Measurements from ENCODE around the gene GNG14. TPM values are rescaled to one million over a fixed set of nuclear protein-coding genes. Genes with fewer than 3 reads are reported as not detected.
A peak's percentile ranks its signal among the peaks of the same experiment; 100 is the strongest.

Gene GNG14
- total and polyA plus RNA-seq, 2 donors (not counting 1 experiment from before 2014, with no cell fraction given) = not detected

- POLR2A ChIA-PET = interaction anchor here (0.5 to 3.6 kb wide), 12 partner anchors 8 to 110 kb away, joined by 3 to 30 read pairs (median 8); partner anchors contain the start of genes DHPS, FBXW9, GET3 and JUNB
- peak overlapping the region; percentile 83 for H2AFZ ChIP-seq (ENCODE audit: insufficient read depth, low read depth, low read length, poor library complexity, severe bottlenecking)
- peak; percentile 97 for DNase-seq
Observed at GRCh38 chr19:12722566-12723380, 35.0 kb downstream of the GNG14 start.

More at GRCh38 chr19:12722566-12723380, 35.0 kb downstream of the GNG14 start:
- H3K4me2 ChIP-seq (replicated peaks; ENCODE audit: low read depth, low read length, poor library complexity, severe bottlenecking) = peak overlapping the region; percentile 95
- H3K9ac ChIP-seq (ENCODE audit: low read length) = peak overlapping the region; percentile 85
- no peaks in the 10 kb centered on the region for H3K27me3 Mint-ChIP-seq
- no peaks in the 10 kb centered on the region for H3K9me3 Mint-ChIP-seq (ENCODE audit: insufficient read depth)
- H3K4me1 ChIP-seq (ENCODE audit: control insufficient read depth in 2 of 2, insufficient read depth in 2 of 2, low read length in 2 of 2) = peaks cover 29 to 39% of the 10 kb centered on the region in 2 donors
- CTCF ChIA-PET = interaction anchor here (1.4 to 3.5 kb wide), 10 partner anchors 11 to 168 kb away, joined by 3 to 26 read pairs (median 6); partner anchors contain the start of genes DHPS, GCDH, GET3 and JUNB
- TF ChIP-seq EZH2 (IDR thresholded peaks at IDR 0.05; ENCODE audit: borderline replicate concordance, insufficient read depth, low read depth, low read length, poor library complexity, severe bottlenecking) = no peak
- TF ChIP-seq CTCF (IDR thresholded peaks at IDR 0.05) = no peak
- WGBS (ENCODE audit: insufficient coverage) = 0% methylated on average over 22 of the region's 32 CpGs
- peak overlapping the region; percentile 95 for H3K4me3 Mint-ChIP-seq
- peaks cover 11% of the 10 kb centered on the region for H4K20me1 ChIP-seq (ENCODE audit: control insufficient read depth, insufficient read depth, low read length, poor library complexity, severe bottlenecking)
- H3K27me3 ChIP-seq (replicated peaks in 1 of 4; ENCODE audit: control extremely low read depth in 1 of 4, control insufficient read depth in 3 of 4, insufficient read depth in 4 of 4, low read length in 3 of 4) = no peaks in the 10 kb centered on the region
- H3K9me3 ChIP-seq (ENCODE audit: control extremely low read depth in 1 of 3, control insufficient read depth in 2 of 3, insufficient read depth in 1 of 3, low read length in 2 of 3) = no peaks in the 10 kb centered on the region
- H3K36me3 ChIP-seq (replicated peaks in 1 of 2; ENCODE audit: control extremely low read depth in 1 of 2, control insufficient read depth in 1 of 2, extremely low read depth in 1 of 2, insufficient read depth in 2 of 2, low read length in 1 of 2) = peaks cover 0 to 8% of the 10 kb centered on the region in 2 experiments
- H3K4me1 Mint-ChIP-seq = peaks cover 39% of the 10 kb centered on the region
- peaks cover 81% of the 10 kb centered on the region for H3K79me2 ChIP-seq (ENCODE audit: control insufficient read depth, insufficient read depth, low read length)
- intact Hi-C loops (cut with micrococcal nuclease) = loop anchor here (1.0 to 5.0 kb wide), 6 partner anchors 12 to 85 kb away; partner anchors contain the start of genes DHPS, FBXW9, HOOK2 and MAN2B1
- peak overlapping the region; percentile 97 for H3K27ac Mint-ChIP-seq
- H3K27ac ChIP-seq (ENCODE audit: low read length in 2 of 2) = peak overlapping the region; percentile 17 to 69
- H3K4me3 ChIP-seq (ENCODE audit: control extremely low read depth in 1 of 5, extremely low read depth in 1 of 5, insufficient read depth in 1 of 5, low read depth in 2 of 5, low read length in 4 of 5) = peak overlapping the region; percentile 60 to 83 (median 77)
- ATAC-seq (ENCODE audit: low read depth) = peak; percentile 87

Measured in B cell (primary cell).